Measurements from ENCODE around the gene THAP8. TPM values are rescaled to one million over a fixed set of nuclear protein-coding genes. Genes with fewer than 3 reads are reported as not detected.

THAP8 gene
- total RNA-seq, 1 donor from 2014 or later = 6.7 TPM

GRCh38 chr19:36025541-36025940, 28.5 kb downstream of the THAP8 start:
- Histone ChIP-seq H3K4me1 (no peaks in the 10 kb centered on the region), H3K9ac (no peak overlapping the region), H2AFZ (replicated peaks) (no peak overlapping the region), H3K27ac (no peak overlapping the region), H3K4me3 (no peak overlapping the region), H3K9me3 (ENCODE audit: low read depth) (no peaks in the 10 kb centered on the region), H3K4me2 (no peak overlapping the region), H3K27me3 (no peaks in the 10 kb centered on the region), H3F3A (ENCODE audit: low read depth) (no peaks in the 10 kb centered on the region), H4K20me1 (ENCODE audit: low read depth) (peaks cover 8% of the 10 kb centered on the region), H3K36me3 (no peaks in the 10 kb centered on the region), H3K79me2 (ENCODE audit: low read depth) (no peaks in the 10 kb centered on the region)
- Mint-ChIP-seq H3K27ac (no peak overlapping the region), H3K27me3 (ENCODE audit: insufficient read depth, low read depth) (peaks cover 3% of the 10 kb centered on the region), H3K9me3 (no peaks in the 10 kb centered on the region), H3K4me1 (no peaks in the 10 kb centered on the region), H3K4me3 (no peak overlapping the region), H3K36me3 (peaks cover 21% of the 10 kb centered on the region)
- no peak for DNase-seq (ENCODE audit: low spot score)
- TF ChIP-seq CTCF (IDR thresholded peaks at IDR 0.05) (no peak), EZH2 (IDR thresholded peaks at IDR 0.05) (no peak)

GRCh38 chr19:36023432-36023831, 30.7 kb downstream of the THAP8 start:
- H3K27ac Mint-ChIP-seq = no peak overlapping the region
- H3K36me3 Mint-ChIP-seq = peaks cover 14% of the 10 kb centered on the region

GRCh38 chr19:36019061-36019670, 34.9 kb downstream of the THAP8 start:
- H3K4me3 Mint-ChIP-seq = no peak overlapping the region
- no peaks in the 10 kb centered on the region for H4K20me1 ChIP-seq (ENCODE audit: low read depth)
- H3K4me1 ChIP-seq = no peaks in the 10 kb centered on the region
- no peak overlapping the region for H2AFZ ChIP-seq (replicated peaks)
- no peak overlapping the region for H3K9ac ChIP-seq
- H3K79me2 ChIP-seq (ENCODE audit: low read depth) = no peaks in the 10 kb centered on the region
- H3K27me3 ChIP-seq = no peaks in the 10 kb centered on the region
- H3K4me3 ChIP-seq = no peak overlapping the region
- H3F3A ChIP-seq (ENCODE audit: low read depth) = peaks cover 5% of the 10 kb centered on the region
- no peaks in the 10 kb centered on the region for H3K9me3 ChIP-seq (ENCODE audit: low read depth)
- TF ChIP-seq EZH2 (IDR thresholded peaks at IDR 0.05) (no peak), CTCF (IDR thresholded peaks at IDR 0.05) (no peak), EZH2phosphoT487 (IDR thresholded peaks at IDR 0.05) (no peak)
- no peak overlapping the region for H3K27ac Mint-ChIP-seq
- no peaks in the 10 kb centered on the region for H3K36me3 ChIP-seq
- peaks cover 8% of the 10 kb centered on the region for H3K27me3 Mint-ChIP-seq (ENCODE audit: insufficient read depth, low read depth)
- H3K36me3 Mint-ChIP-seq = peaks cover 15% of the 10 kb centered on the region
- H3K4me2 ChIP-seq = no peak overlapping the region
- no peak for DNase-seq (ENCODE audit: low spot score)
- H3K27ac ChIP-seq = no peak overlapping the region
- no peaks in the 10 kb centered on the region for H3K9me3 Mint-ChIP-seq
- H3K4me1 Mint-ChIP-seq = peaks cover 17% of the 10 kb centered on the region

More at GRCh38 chr19:36023432-36023831, 30.7 kb downstream of the THAP8 start:
- no peak overlapping the region for H3K9ac ChIP-seq
- Mint-ChIP-seq H3K9me3 (no peaks in the 10 kb centered on the region), H3K4me3 (no peak overlapping the region), H3K4me1 (no peaks in the 10 kb centered on the region), H3K27me3 (ENCODE audit: insufficient read depth, low read depth) (peaks cover 3% of the 10 kb centered on the region)
- TF ChIP-seq EZH2phosphoT487 (IDR thresholded peaks at IDR 0.05) (no peak), CTCF (IDR thresholded peaks at IDR 0.05) (no peak), EZH2 (IDR thresholded peaks at IDR 0.05) (no peak)
- H3K36me3 ChIP-seq = no peaks in the 10 kb centered on the region
- no peak for DNase-seq (ENCODE audit: low spot score)
- H3K27ac ChIP-seq = no peak overlapping the region
- H3K79me2 ChIP-seq (ENCODE audit: low read depth) = no peaks in the 10 kb centered on the region
- no peak overlapping the region for H3K4me2 ChIP-seq
- H3F3A ChIP-seq (ENCODE audit: low read depth) = no peaks in the 10 kb centered on the region
- no peaks in the 10 kb centered on the region for H3K4me1 ChIP-seq
- H3K9me3 ChIP-seq (ENCODE audit: low read depth) = no peaks in the 10 kb centered on the region
- H2AFZ ChIP-seq (replicated peaks) = no peak overlapping the region
- no peaks in the 10 kb centered on the region for H3K27me3 ChIP-seq
- no peak overlapping the region for H3K4me3 ChIP-seq
- H4K20me1 ChIP-seq (ENCODE audit: low read depth) = peaks cover 1% of the 10 kb centered on the region

Measured in neural progenitor cell (in vitro differentiated cells).